Nephron progenitor cell (in vitro differentiated cells): ENCODE results near the gene ZHX3.
A peak's percentile ranks its signal among the peaks of the same experiment; 100 is the strongest.

Experiments
- DNase-seq: peaks from one replicate; pipeline ENCODE4 v3.0.0; 2021
- H3K27ac Mint-ChIP-seq: 2 replicates; pipeline ENCODE4 v1.8.0; 2021; ENCODE audit warnings: mild to moderate bottlenecking, moderate library complexity, mixed read lengths
- H3K27me3 Mint-ChIP-seq: 2 replicates; pipeline ENCODE4 v1.8.0; 2021; ENCODE audit warnings: mild to moderate bottlenecking, low read depth, mixed read lengths; ENCODE audit not compliant: poor library complexity
- H3K36me3 Mint-ChIP-seq: 2 replicates; pipeline ENCODE4 v1.8.0; 2021; ENCODE audit warnings: low read depth, mixed read lengths
- H3K4me1 Mint-ChIP-seq: 2 replicates; pipeline ENCODE4 v1.8.0; 2021; ENCODE audit warnings: mixed read lengths
- H3K4me3 Mint-ChIP-seq: 2 replicates; pipeline ENCODE4 v1.8.0; 2021; ENCODE audit warnings: mild to moderate bottlenecking, moderate library complexity, mixed read lengths
- H3K9me3 Mint-ChIP-seq: 2 replicates; pipeline ENCODE4 v1.8.0; 2021; ENCODE audit warnings: mild to moderate bottlenecking, moderate library complexity, mixed read lengths
- CTCF ChIP-seq: fragments of 200-600 bp; sonication (generic); IDR thresholded peaks from 2 replicates; pipeline ENCODE4 v1.5.0; 2021; ENCODE audit warnings: antibody characterized with exemption

The ZHX3 gene

GRCh38 chr20:41141153-41141815, 176.2 kb downstream of the ZHX3 start:
- Mint-ChIP-seq H3K4me1 (peaks cover 67% of the 10 kb centered on the region), H3K36me3 (peaks cover 45% of the 10 kb centered on the region)

DNA sequence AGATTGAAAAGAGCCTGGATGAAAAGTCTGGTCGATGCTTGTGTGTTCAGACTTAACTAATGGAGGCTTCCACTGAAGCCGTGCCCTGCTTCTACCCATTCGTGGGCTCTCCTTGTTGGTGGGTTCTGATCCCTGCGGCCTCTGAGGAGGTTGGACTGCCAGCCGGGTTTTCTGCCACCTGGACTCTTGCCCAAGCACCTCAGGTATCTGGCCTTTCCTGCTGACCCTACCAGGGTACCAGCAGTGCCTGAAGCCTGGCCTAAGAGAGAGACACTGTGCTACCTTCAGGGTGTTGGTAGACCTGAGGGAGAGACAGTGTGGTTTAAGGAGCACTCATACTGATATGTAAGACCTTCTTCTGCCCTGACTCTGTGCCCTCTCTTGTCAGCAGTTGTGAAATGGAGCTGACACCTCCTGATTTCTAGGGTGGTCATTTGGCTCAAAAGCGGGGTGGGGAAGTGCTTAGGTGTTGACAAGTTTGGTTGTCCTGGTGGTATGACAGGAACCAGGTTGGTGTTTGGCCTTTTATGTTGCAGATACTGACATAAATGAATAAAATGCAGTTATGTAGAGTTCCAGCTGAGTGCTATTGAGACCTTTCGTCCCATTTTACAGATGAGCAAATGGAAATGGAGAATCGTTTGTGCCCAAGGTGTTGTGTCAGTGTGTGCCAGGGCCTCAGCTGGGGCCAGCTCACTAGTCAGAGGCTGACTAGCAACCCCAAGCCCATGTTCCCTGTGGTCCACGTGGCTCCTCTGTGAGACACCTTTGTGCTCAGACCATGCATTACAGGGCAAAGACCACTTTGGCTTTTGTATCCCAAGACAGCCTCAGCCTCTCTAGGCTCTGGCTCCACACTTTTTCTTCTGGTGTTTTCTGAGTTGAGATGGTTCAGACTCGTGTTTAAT, 177.1 kb downstream of the ZHX3 start:
- Mint-ChIP-seq H3K36me3 (peaks cover 41% of the 10 kb centered on the region), H3K27me3 (peaks cover 3% of the 10 kb centered on the region), H3K4me1 (peaks cover 71% of the 10 kb centered on the region), H3K4me3 (peak overlapping the region; percentile 94), H3K27ac (peak overlapping the region; percentile 45), H3K9me3 (no peaks in the 10 kb centered on the region)
- no peak for TF ChIP-seq CTCF
- DNase-seq, result no peak

More at GRCh38 chr20:41141153-41141815, 176.2 kb downstream of the ZHX3 start:
- peak overlapping the region; percentile 94 for H3K4me3 Mint-ChIP-seq
- no peak for TF ChIP-seq CTCF
- H3K27me3 Mint-ChIP-seq, result peaks cover 3% of the 10 kb centered on the region
- DNase-seq, result no peak
- H3K27ac Mint-ChIP-seq, result peak overlapping the region; percentile 45
- no peaks in the 10 kb centered on the region for H3K9me3 Mint-ChIP-seq

GRCh38 chr20:41139227-41140093, 178.1 kb downstream of the ZHX3 start:
- no peak for TF ChIP-seq CTCF
- Mint-ChIP-seq H3K36me3 (peaks cover 31% of the 10 kb centered on the region), H3K4me1 (peaks cover 67% of the 10 kb centered on the region), H3K9me3 (no peaks in the 10 kb centered on the region), H3K27ac (peak overlapping the region; percentile 89), H3K4me3 (peak overlapping the region; percentile 94), H3K27me3 (peaks cover 3% of the 10 kb centered on the region)
- no peak for DNase-seq

GRCh38 chr20:41138475-41139226, 178.9 kb downstream of the ZHX3 start:
- Mint-ChIP-seq H3K4me1 (peaks cover 66% of the 10 kb centered on the region), H3K36me3 (peaks cover 24% of the 10 kb centered on the region), H3K27ac (peak overlapping the region; percentile 98), H3K27me3 (no peaks in the 10 kb centered on the region), H3K4me3 (peak overlapping the region; percentile 94), H3K9me3 (no peaks in the 10 kb centered on the region)
- peak; percentile 14 for DNase-seq
- no peak for TF ChIP-seq CTCF
